Measurements from ENCODE around the gene WDR7.

- TF ChIP-seq CTCF (IDR thresholded peaks at IDR 0.05) (no peak), POLR2A (IDR thresholded peaks at IDR 0.05) (no peak), EP300 (IDR thresholded peaks at IDR 0.05) (no peak)
Observed at GRCh38 chr18:56836173-56836572, 185.0 kb downstream of the WDR7 start.
